Psoas muscle (tissue), 8 donors: ENCODE data around the gene G6PC3. TPM values are rescaled to one million over a fixed set of nuclear protein-coding genes. Genes with fewer than 3 reads are reported as not detected.
A peak's percentile ranks its signal among the peaks of the same experiment; 100 is the strongest.
"Not testable (repeated sequence)": the region's sequence is repeated elsewhere in the genome, so short reads cannot be mapped to it uniquely, and the experiment has no call there.

ENCODE experiments used
- ATAC-seq, 4 donors: fragments of 200-7000 bp; cut with Tn5 transposase; one replicate each; pipeline ENCODE4 v1.9.1; 2020; ENCODE audit warnings: moderate library complexity in 3 of 4, mild to moderate bottlenecking in 2 of 4
- DNase-seq, 2 donors: peaks; one replicate each; pipeline ENCODE4 v3.0.0-alpha.2; 2020
- H3K27ac ChIP-seq: fragments of 200-600 bp; one replicate; pipeline ENCODE4 v1.8.0; 2022
- H3K27me3 ChIP-seq, 3 donors: fragments of 200-600 bp in 1 of 3; one replicate each; pipeline versions ENCODE4 v1.6.1 to v1.8.0; 2013 to 2022; ENCODE audit warnings: low read length in 2 of 3, mild to moderate bottlenecking in 2 of 3, moderate library complexity in 1 of 3; ENCODE audit not compliant: insufficient read depth in 3 of 3
- H3K36me3 ChIP-seq, 2 donors: fragments of 200-600 bp in 1 of 2; one replicate each; pipeline versions ENCODE4 v1.6.1 to v1.8.0; 2013 to 2022; ENCODE audit warnings: low read depth in 1 of 2, mild to moderate bottlenecking in 1 of 2, moderate library complexity in 1 of 2; ENCODE audit not compliant: insufficient read depth in 1 of 2
- H3K4me1 ChIP-seq: fragments of 200-600 bp; one replicate; pipeline ENCODE4 v1.8.0; 2022
- H3K4me3 ChIP-seq: fragments of 200-600 bp; one replicate; pipeline ENCODE4 v1.8.0; 2022; ENCODE audit warnings: mild to moderate bottlenecking
- H3K9me3 ChIP-seq: fragments of 200-600 bp; one replicate; pipeline ENCODE4 v1.8.0; 2022
- CTCF ChIP-seq: fragments of 200-600 bp; IDR thresholded peaks from one replicate; pipeline ENCODE4 v1.8.0; 2022; ENCODE audit warnings: antibody characterized with exemption
- WGBS, 3 donors: extraction: QIAGEN DNeasy Blood & Tissue Kit; methylation state at CpG; one replicate each; pipeline versions ENCODE4 v1.1.6 to v1.1.7; 2013; 5-methylcytosine and 5-hydroxymethylcytosine counted together
- intact Hi-C, 2 donors: fragments of 100-400 bp; cut with DNase I; formaldehyde crosslinking; loops; one replicate each; pipeline versions ENCODE4 v1.11.0 to v1.14.2; 2022
- polyA plus RNA-seq, 3 donors: library from polyadenylated mRNA; stranded (reverse); fragments of 200-250 nt; gene quantifications; one replicate each; pipeline ENCODE4 v1.2.3, GENCODE V29; 2013
- total RNA-seq, 4 donors: library from RNA; stranded (reverse); fragmentation: NEBNext Ultra II Directional in 2 of 4; extraction: Animal tissue kit (Norgen Biotek cat#: 25700) in 2 of 4; gene quantifications; one replicate each; pipeline versions ENCODE4 v1.2.1 to v1.2.4, GENCODE V29; 2021 to 2023
- donor health status: healthy with polysubstance abuse.
- donor health status: DM: no; HTN: no; CAD: no; lungs with moderate emphysema.
- donor health status: Bipolar disorder and iron deficiency.
- donor health status: healthy.
- donor health status: DM: yes; HTN: yes; CAD: no.
- donor health status: DM: no; HTN: no; CAD: no.
- donor health status: DM: no; HTN: no; CAD: no.
- donor health status: DM: yes; HTN: yes; CAD: no.

Gene G6PC3
- total and polyA plus RNA-seq, 7 donors, result 27.7 to 72.9 (median 43.3) TPM

DNA sequence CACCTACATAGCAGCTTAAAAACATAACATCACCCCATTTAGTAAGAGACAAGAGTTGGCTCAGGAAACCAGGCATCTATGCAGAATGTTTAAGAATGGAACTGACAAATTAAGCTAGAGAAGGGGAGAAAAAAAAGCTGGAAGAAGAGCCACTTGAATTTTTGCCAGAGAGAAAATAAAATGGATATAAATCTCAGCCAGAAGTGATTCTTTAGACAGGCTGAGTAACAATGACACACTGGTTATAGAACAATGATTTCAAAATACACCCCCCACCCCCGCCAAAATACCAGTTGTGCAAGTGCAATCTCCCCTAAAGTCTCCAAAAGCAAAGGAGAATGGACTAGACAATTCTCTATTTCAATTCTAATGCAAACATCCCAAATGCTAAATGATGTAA lies 26.5 kb upstream of the G6PC3 start:
- intact Hi-C loops, result loop anchor here (1.0 to 5.0 kb wide), 2 partner anchors 100 to 102 kb away; partner anchors contain the start of gene PPY (in 1 of the 2)
- ATAC-seq (no peak), DNase-seq (no peak)
- Histone ChIP-seq H3K4me3 (no peak overlapping the region), H3K36me3 (peaks cover 4 to 14% of the 10 kb centered on the region in 2 donors), H3K4me1 (peaks cover 38% of the 10 kb centered on the region), H3K27me3 (no peaks in the 10 kb centered on the region), H3K27ac (peak overlapping the region; percentile 9), H3K9me3 (no peaks in the 10 kb centered on the region)
- TF ChIP-seq CTCF, result no peak
- 61 to 72% (median 68%) methylated on average over 1 of the region's 1 CpG for WGBS, 3 donors

- WGBS, 3 donors, result 81 to 91% (median 89%) methylated on average over 4 of the region's 4 CpGs
- intact Hi-C loops, result no loop called here
- H3K27ac ChIP-seq, result no peak overlapping the region
- no peaks in the 10 kb centered on the region for H3K9me3 ChIP-seq
- H3K27me3 ChIP-seq, result no peaks in the 10 kb centered on the region
- no peak overlapping the region for H3K4me3 ChIP-seq
- DNase-seq, result no peak
- no peak for TF ChIP-seq CTCF
- ATAC-seq, result no peak
- peaks cover 4 to 28% of the 10 kb centered on the region in 2 donors for H3K36me3 ChIP-seq
- H3K4me1 ChIP-seq, result peaks cover 31% of the 10 kb centered on the region
Observed at GRCh38 chr17:44045486-44045885, 25.0 kb upstream of the G6PC3 start.

DNA sequence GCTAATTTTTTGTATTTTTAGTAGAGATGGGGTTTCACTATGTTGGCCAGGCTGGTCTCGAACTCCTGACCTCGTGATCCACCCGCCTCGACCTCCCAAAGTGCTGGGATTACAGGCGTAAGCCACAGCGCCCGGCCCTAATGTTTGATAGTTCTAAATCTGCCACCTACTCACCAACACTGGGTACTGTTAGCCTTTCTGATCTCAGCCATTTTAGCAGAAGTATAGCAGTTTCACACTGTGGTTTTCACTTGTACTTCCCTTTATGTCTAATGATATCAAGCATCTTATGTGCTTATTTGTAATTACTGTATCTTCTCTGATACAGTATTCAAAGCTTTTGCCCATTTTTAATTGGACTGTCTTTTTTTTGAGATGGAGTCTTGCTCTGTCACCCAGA lies 23.6 kb upstream of the G6PC3 start:
- peaks cover 4 to 42% of the 10 kb centered on the region in 2 donors for H3K36me3 ChIP-seq
- DNase-seq, H3K27ac ChIP-seq, ATAC-seq, intact Hi-C loops, H3K27me3 ChIP-seq, H3K9me3 ChIP-seq, H3K4me3 ChIP-seq: not testable (repeated sequence)
- 95 to 98% (median 95%) methylated on average over 6 to 7 of the region's 7 CpGs for WGBS, 3 donors
- H3K4me1 ChIP-seq, result peaks cover 26% of the 10 kb centered on the region

- no peaks in the 10 kb centered on the region for H3K27me3 ChIP-seq
- ATAC-seq, result peak; percentile 54 to 85 (median 81)
- intact Hi-C loops, result no loop called here
- 63 to 78% (median 72%) methylated on average over 9 of the region's 9 CpGs for WGBS, 3 donors
- TF ChIP-seq CTCF, result no peak
- peaks cover 6 to 63% of the 10 kb centered on the region in 2 donors for H3K36me3 ChIP-seq
- no peak for DNase-seq
- peaks cover 8% of the 10 kb centered on the region for H3K4me1 ChIP-seq
- H3K9me3 ChIP-seq, result no peaks in the 10 kb centered on the region
- peak overlapping the region; percentile 55 for H3K27ac ChIP-seq
- no peak overlapping the region for H3K4me3 ChIP-seq
Observed at GRCh38 chr17:44049294-44050060, 21.1 kb upstream of the G6PC3 start.

- WGBS, 3 donors, result 42 to 50% (median 43%) methylated on average over 3 of the region's 3 CpGs
- Histone ChIP-seq H3K9me3 (no peaks in the 10 kb centered on the region), H3K4me3 (no peak overlapping the region), H3K4me1 (peaks cover 4% of the 10 kb centered on the region), H3K27ac (no peak overlapping the region), H3K36me3 (peaks cover 7 to 74% of the 10 kb centered on the region in 2 donors), H3K27me3 (no peaks in the 10 kb centered on the region)
- intact Hi-C loops, result no loop called here
- no peak for TF ChIP-seq CTCF
- DNase-seq (no peak), ATAC-seq (no peak)
Observed at GRCh38 chr17:44053125-44053872, 17.2 kb upstream of the G6PC3 start.
